K562 (cell line): ENCODE results near the gene SYCN. TPM values are rescaled to one million over a fixed set of nuclear protein-coding genes. Genes with fewer than 3 reads are reported as not detected.

Experiments used
- ATAC-seq: fragments of 200-7000 bp; cut with Tn5 transposase; 3 replicates; pipeline ENCODE4 v1.9.1; 2020; ENCODE audit warnings: moderate library complexity
- BruUV-seq: library from RNA; stranded (reverse); fragments of 400-500 nt; replicated peaks from 2 replicates; lab custom pipeline; 2021; lab: Mats Ljungman, UMichigan
- CTCF ChIA-PET: fragments of 300-600 bp; formaldehyde crosslinking; extraction: SDS; loops from one replicate; lab custom pipeline; 2021; ENCODE audit warnings: low intra/inter-chr PET ratio; lab: Yijun Ruan, JAX
- POLR2A ChIA-PET: fragments of 300-600, 350-650 bp; sonication (Branson Sonifier 250); formaldehyde crosslinking; extraction: SDS; loops from one replicate; lab custom pipeline; 2021; ENCODE audit warnings: antibody characterized with exemption, inconsistent platforms; lab: Yijun Ruan, JAX
- DNase-seq, 4 experiments: peaks; one replicate each; pipeline versions ENCODE4 v3.0.0 to v3.0.0-alpha.2; 2011 to 2018; ENCODE audit warnings: low spot score in 3 of 4, mixed read lengths in 3 of 4; ENCODE audit errors: extremely low read depth in 1 of 4
- FAIRE-seq: peaks from 2 replicates; lab custom pipeline; 2011; peaks lifted over from hg19 to GRCh38; lab: Jason Lieb, UNC
- H2AFZ ChIP-seq: 2 replicates; pipeline ENCODE4 v1.6.0; 2011; ENCODE audit warnings: low read depth, low read length, control low read depth, inconsistent platforms
- H3K27ac ChIP-seq: fragments of 200-600 bp; 3 replicates; pipeline ENCODE4 v1.8.0; 2011; ENCODE audit warnings: low read depth, mild to moderate bottlenecking, control low read depth, inconsistent platforms, low read length, moderate library complexity, mixed read lengths; ENCODE audit errors: extremely low read depth
- H3K27me3 ChIP-seq, 2 experiments: fragments of 300-600 bp in 1 of 2; 2 replicates in 1 of 2; 3 replicates in 1 of 2; pipeline versions ENCODE4 v1.6.0 to v1.8.0; 2011; ENCODE audit warnings: inconsistent platforms in 2 of 2, low read length in 2 of 2, mild to moderate bottlenecking in 1 of 2, mixed read lengths in 1 of 2, moderate library complexity in 1 of 2; ENCODE audit not compliant: control insufficient read depth in 2 of 2, insufficient read depth in 2 of 2
- H3K36me3 ChIP-seq: fragments of 300-600 bp; 3 replicates; pipeline ENCODE4 v1.8.0; 2011; ENCODE audit warnings: mild to moderate bottlenecking, low read length, inconsistent platforms; ENCODE audit not compliant: control insufficient read depth, insufficient read depth
- H3K4me1 ChIP-seq, 2 experiments: fragments of 200-600 bp in 1 of 2; replicated peaks in 1 of 2; 2 replicates in 1 of 2; 3 replicates in 1 of 2; pipeline versions ENCODE4 v1.5.1 to v1.8.0; 2011; ENCODE audit warnings: inconsistent platforms in 2 of 2, low read length in 2 of 2, mild to moderate bottlenecking in 1 of 2, mixed read lengths in 1 of 2, moderate library complexity in 1 of 2; ENCODE audit not compliant: control insufficient read depth in 2 of 2, insufficient read depth in 2 of 2
- H3K4me2 ChIP-seq: 2 replicates; pipeline ENCODE4 v1.6.1; 2011; ENCODE audit warnings: low read length, control low read depth, inconsistent platforms, mixed read lengths; ENCODE audit not compliant: insufficient read depth
- H3K4me3 ChIP-seq: fragments of 200-600 bp; sonication (generic), shearing (Covaris generic); 2 replicates; pipeline ENCODE4 v1.5.1; 2016; ENCODE audit warnings: control low read depth, inconsistent platforms
- H3K79me2 ChIP-seq: fragments of 200-600 bp; 3 replicates; pipeline ENCODE4 v1.8.0; 2011; ENCODE audit warnings: low read length, inconsistent platforms; ENCODE audit not compliant: control insufficient read depth, insufficient read depth
- H3K9ac ChIP-seq, 2 experiments: 2 replicates each; pipeline versions ENCODE4 v1.6.0 to v1.6.1; 2011; ENCODE audit warnings: low read depth in 2 of 2, low read length in 2 of 2, control low read depth in 1 of 2, inconsistent platforms in 1 of 2, mild to moderate bottlenecking in 1 of 2, mixed read lengths in 1 of 2; ENCODE audit not compliant: insufficient read depth in 1 of 2
- H3K9me1 ChIP-seq: one replicate; pipeline ENCODE4 v1.6.0; 2011; ENCODE audit warnings: inconsistent platforms, mild to moderate bottlenecking, low read length, moderate library complexity; ENCODE audit not compliant: control insufficient read depth, insufficient read depth
- H3K9me3 ChIP-seq: replicated peaks from 2 replicates; pipeline ENCODE4 v1.5.1; 2011; ENCODE audit warnings: low read depth, low read length, inconsistent platforms; ENCODE audit not compliant: control insufficient read depth, insufficient read depth
- H4K20me1 ChIP-seq: replicated peaks from 2 replicates; pipeline ENCODE4 v1.6.1; 2011; ENCODE audit warnings: low read length, inconsistent platforms, mixed read lengths; ENCODE audit not compliant: control insufficient read depth, insufficient read depth
- ATF7 ChIP-seq: fragments of 450-650 bp; IDR thresholded peaks from 2 replicates; pipeline ENCODE4 v1.7.1; 2014; ENCODE audit warnings: mild to moderate bottlenecking, moderate library complexity
- C11orf30 ChIP-seq: fragments of 450-650 bp; IDR thresholded peaks from 2 replicates; pipeline ENCODE4 v1.6.1; 2016; ENCODE audit warnings: low read depth, mild to moderate bottlenecking
- CBFA2T3 ChIP-seq: fragments of 450-650 bp; IDR thresholded peaks from 2 replicates; pipeline ENCODE4 v1.6.1; 2017
- CBX2 ChIP-seq: fragments of 200-600 bp; sonication (generic); IDR thresholded peaks from one replicate; pipeline ENCODE4 v1.6.1; 2012; ENCODE audit warnings: mild to moderate bottlenecking, low read length, inconsistent platforms; ENCODE audit not compliant: insufficient read depth, poor library complexity, severe bottlenecking
- CCAR2 ChIP-seq: fragments of 200-400 bp; formaldehyde crosslinking; IDR thresholded peaks from 2 replicates; pipeline ENCODE4 v1.6.1; 2017; ENCODE audit warnings: mild to moderate bottlenecking, low read depth, low read length
- CREM ChIP-seq: IDR thresholded peaks from 2 replicates; pipeline ENCODE4 v1.6.1; 2014; ENCODE audit warnings: antibody characterized with exemption, low read depth
- MAFG ChIP-seq: fragments of 450-650 bp; conservative IDR thresholded peaks from 2 replicates; pipeline ENCODE4 v1.6.1; 2016; ENCODE audit warnings: missing genetic modification characterization, missing compliant biosample characterization
- POLR2AphosphoS5 ChIP-seq: IDR thresholded peaks from 2 replicates; pipeline ENCODE4 v1.6.1; 2011; ENCODE audit warnings: mild to moderate bottlenecking, low read depth, low read length, moderate library complexity; ENCODE audit not compliant: control insufficient read depth, insufficient read depth
- SIX5 ChIP-seq, 2 experiments: IDR thresholded peaks; 2 replicates each; pipeline ENCODE4 v1.6.1; 2011; ENCODE audit warnings: low read length in 2 of 2, borderline replicate concordance in 1 of 2, low read depth in 1 of 2, mild to moderate bottlenecking in 1 of 2, moderate library complexity in 1 of 2; ENCODE audit not compliant: insufficient read depth in 1 of 2
- SNRNP70 ChIP-seq: fragments of 200-400 bp; formaldehyde crosslinking; optimal IDR thresholded peaks from 2 replicates; pipeline ENCODE3; 2017; ENCODE audit warnings: low read depth, low read length
- TEAD4 ChIP-seq, 2 experiments: sonication (generic) in 1 of 2; formaldehyde crosslinking in 1 of 2; IDR thresholded peaks; 2 replicates each; pipeline versions ENCODE4 v1.6.1 to v1.8.0; 2012 to 2022; ENCODE audit warnings: borderline replicate concordance in 1 of 2, inconsistent platforms in 1 of 2, low read length in 1 of 2, mild to moderate bottlenecking in 1 of 2, missing genetic modification reagents in 1 of 2
- THRAP3 ChIP-seq: fragments of 450-650 bp; IDR thresholded peaks from 2 replicates; pipeline ENCODE4 v1.6.1; 2016; ENCODE audit warnings: mild to moderate bottlenecking, inconsistent platforms, borderline replicate concordance
- ZNF316 ChIP-seq: fragments of 450-650 bp; IDR thresholded peaks from 2 replicates; pipeline ENCODE4 v1.6.1; 2016
- ZNF551 ChIP-seq: fragments of 250-450 bp; sonication (Bioruptor Pico); IDR thresholded peaks from 2 replicates; pipeline ENCODE4 v1.5.0; 2021; ENCODE audit warnings: mild to moderate bottlenecking, moderate library complexity
- ZNF561 ChIP-seq: fragments of 450-650 bp; formaldehyde crosslinking; conservative IDR thresholded peaks from 2 replicates; pipeline ENCODE4 v1.4.0; 2020; ENCODE audit warnings: mild to moderate bottlenecking, moderate library complexity
- ZSCAN29 ChIP-seq: fragments of 450-650 bp; IDR thresholded peaks from 2 replicates; pipeline ENCODE4 v1.6.1; 2017
- WGBS: fragments of 100-300 bp; shearing (Covaris generic); methylation state at CpG from one replicate; pipeline ENCODE4 v1.1.6; 2016; ENCODE audit warnings: low coverage, mixed read lengths; ENCODE audit not compliant: insufficient coverage; ENCODE audit errors: missing lambda C conversion rate; 5-methylcytosine and 5-hydroxymethylcytosine counted together
- in situ Hi-C: fragments of 300-500 bp; cut with MboI; formaldehyde crosslinking; loops from 4 replicates; pipeline ENCODE4 v1.15.0; 2018; ENCODE audit warnings: inconsistent platforms, mixed read lengths
- intact Hi-C: fragments of 100-400 bp; cut with micrococcal nuclease; formaldehyde crosslinking; loops from 2 replicates; pipeline ENCODE4 v1.14.2; 2022
- polyA plus RNA-seq, 8 experiments: library from polyadenylated mRNA; depleted of rRNA in 4 of 8; stranded (reverse) in 5 of 8; unstranded in 3 of 8; fragments of >200 nt; fragmentation: Nextera tagmentation in 2 of 8; fragmentation: Illumina TruSeq in 1 of 8; extraction: Ambion mirVana in 2 of 8; extraction: Trizol in 1 of 8; gene quantifications; 2 replicates each; pipeline versions ENCODE4 v1.2.1 to v1.2.3, GENCODE V29; 2011 to 2014; ENCODE audit warnings: inconsistent platforms in 1 of 8, missing spikeins in 1 of 8
- total RNA-seq, 7 experiments: library from RNA; depleted of rRNA in 6 of 7; stranded (reverse); fragments of >200 nt in 6 of 7; fragmentation: Illumina TruSeq in 2 of 7; extraction: Trizol in 2 of 7; gene quantifications; 2 replicates each; pipeline versions ENCODE4 v1.2.1 to v1.2.3, GENCODE V29; 2011 to 2021; ENCODE audit warnings: low replicate concordance in 1 of 7
- TF ChIP-seq, protein P1 (sequence below): sonication (generic); formaldehyde crosslinking; IDR thresholded peaks from 2 replicates; pipeline ENCODE4 v1.8.0; 2022; ENCODE audit warnings: mild to moderate bottlenecking, missing genetic modification reagents
- TF ChIP-seq, protein P2 (sequence below): fragments of 250-450 bp; sonication (Bioruptor Pico); IDR thresholded peaks from 2 replicates; pipeline ENCODE4 v1.9.0; 2021; ENCODE audit warnings: mild to moderate bottlenecking, inconsistent platforms
- TF ChIP-seq, protein P3 (sequence below): fragments of 250-450 bp; sonication (Bioruptor Pico); IDR thresholded peaks from 2 replicates; pipeline ENCODE4 v1.8.0; 2021; ENCODE audit warnings: moderate library complexity, mild to moderate bottlenecking, inconsistent platforms

SYCN gene
- total and polyA plus RNA-seq, 9 of the 15 experiments (the other 6 are each of a cell fraction or from before 2014, with no cell fraction given): not detected

DNA sequence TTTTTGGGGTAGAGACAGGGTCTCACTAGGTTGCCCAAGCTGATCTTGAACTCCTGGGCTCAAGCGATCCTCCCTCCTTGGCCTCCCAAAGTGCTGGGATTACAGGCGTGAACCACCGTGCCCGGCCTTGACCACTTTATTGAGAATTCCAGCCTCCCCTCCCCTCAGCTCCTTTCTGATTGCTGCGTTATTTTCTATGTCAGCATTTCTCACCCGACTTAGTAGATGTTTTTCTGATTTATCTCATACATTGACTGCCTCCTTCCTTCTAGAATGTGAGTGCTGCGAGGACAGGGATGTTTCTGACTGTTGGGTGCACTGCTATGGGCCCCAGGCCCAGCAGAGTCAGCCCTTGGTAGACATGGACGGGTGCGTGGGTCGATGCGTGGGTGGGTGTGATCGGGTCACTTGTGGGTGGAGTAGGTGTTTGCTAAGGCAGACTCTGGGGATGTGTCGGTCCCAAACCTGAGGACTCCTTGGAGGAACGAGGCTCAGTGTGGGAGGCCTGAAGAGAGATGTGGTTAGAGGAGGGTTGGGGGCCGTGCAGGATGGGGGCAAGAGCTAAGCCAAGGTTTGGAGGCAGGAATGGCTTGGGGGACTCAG lies 41.5 kb downstream of the SYCN start:
- CTCF ChIA-PET: no interaction called here
- H3K4me1 ChIP-seq: peaks cover 16 to 51% of the 10 kb centered on the region in 2 experiments; a peak in 4 of 5 replicates
- TF ChIP-seq, protein P1, sequence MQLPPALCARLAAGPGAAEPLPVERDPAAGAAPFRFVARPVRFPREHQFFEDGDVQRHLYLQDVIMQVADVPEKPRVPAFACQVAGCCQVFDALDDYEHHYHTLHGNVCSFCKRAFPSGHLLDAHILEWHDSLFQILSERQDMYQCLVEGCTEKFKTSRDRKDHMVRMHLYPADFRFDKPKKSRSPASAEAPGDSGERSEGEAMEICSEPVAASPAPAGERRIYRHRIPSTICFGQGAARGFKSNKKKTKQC (CRISPR knock-in tag): no peak
- no peak for TF ChIP-seq THRAP3
- TF ChIP-seq TEAD4 (IDR thresholded peaks at IDR 0.05; ENCODE audit: low read length): peak; percentile 50
- TF ChIP-seq TEAD4 (CRISPR knock-in tag; IDR thresholded peaks at IDR 0.05; ENCODE audit: borderline replicate concordance): no peak
- no peak for TF ChIP-seq ZNF551 (CRISPR knock-in tag)
- TF ChIP-seq CBX2: no peak
- TF ChIP-seq, protein P2, sequence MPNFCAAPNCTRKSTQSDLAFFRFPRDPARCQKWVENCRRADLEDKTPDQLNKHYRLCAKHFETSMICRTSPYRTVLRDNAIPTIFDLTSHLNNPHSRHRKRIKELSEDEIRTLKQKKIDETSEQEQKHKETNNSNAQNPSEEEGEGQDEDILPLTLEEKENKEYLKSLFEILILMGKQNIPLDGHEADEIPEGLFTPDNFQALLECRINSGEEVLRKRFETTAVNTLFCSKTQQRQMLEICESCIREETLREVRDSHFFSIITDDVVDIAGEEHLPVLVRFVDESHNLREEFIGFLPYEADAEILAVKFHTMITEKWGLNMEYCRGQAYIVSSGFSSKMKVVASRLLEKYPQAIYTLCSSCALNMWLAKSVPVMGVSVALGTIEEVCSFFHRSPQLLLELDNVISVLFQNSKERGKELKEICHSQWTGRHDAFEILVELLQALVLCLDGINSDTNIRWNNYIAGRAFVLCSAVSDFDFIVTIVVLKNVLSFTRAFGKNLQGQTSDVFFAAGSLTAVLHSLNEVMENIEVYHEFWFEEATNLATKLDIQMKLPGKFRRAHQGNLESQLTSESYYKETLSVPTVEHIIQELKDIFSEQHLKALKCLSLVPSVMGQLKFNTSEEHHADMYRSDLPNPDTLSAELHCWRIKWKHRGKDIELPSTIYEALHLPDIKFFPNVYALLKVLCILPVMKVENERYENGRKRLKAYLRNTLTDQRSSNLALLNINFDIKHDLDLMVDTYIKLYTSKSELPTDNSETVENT: no peak
- peak; percentile 77 for TF ChIP-seq MAFG
- TF ChIP-seq CREM: no peak
- no peak for TF ChIP-seq SIX5 (IDR thresholded peaks at IDR 0.05; ENCODE audit: borderline replicate concordance in 1 of 2, insufficient read depth in 1 of 2, low read depth in 1 of 2, low read length in 2 of 2)
- TF ChIP-seq CBFA2T3: no peak
- TF ChIP-seq ZNF561 (CRISPR knock-in tag): no peak
- TF ChIP-seq ATF7: no peak
- peak; percentile 84 for TF ChIP-seq C11orf30
- TF ChIP-seq POLR2AphosphoS5: no peak
- TF ChIP-seq CCAR2: no peak
- no peak for TF ChIP-seq ZSCAN29
- TF ChIP-seq SNRNP70: no peak
- TF ChIP-seq, protein P3, sequence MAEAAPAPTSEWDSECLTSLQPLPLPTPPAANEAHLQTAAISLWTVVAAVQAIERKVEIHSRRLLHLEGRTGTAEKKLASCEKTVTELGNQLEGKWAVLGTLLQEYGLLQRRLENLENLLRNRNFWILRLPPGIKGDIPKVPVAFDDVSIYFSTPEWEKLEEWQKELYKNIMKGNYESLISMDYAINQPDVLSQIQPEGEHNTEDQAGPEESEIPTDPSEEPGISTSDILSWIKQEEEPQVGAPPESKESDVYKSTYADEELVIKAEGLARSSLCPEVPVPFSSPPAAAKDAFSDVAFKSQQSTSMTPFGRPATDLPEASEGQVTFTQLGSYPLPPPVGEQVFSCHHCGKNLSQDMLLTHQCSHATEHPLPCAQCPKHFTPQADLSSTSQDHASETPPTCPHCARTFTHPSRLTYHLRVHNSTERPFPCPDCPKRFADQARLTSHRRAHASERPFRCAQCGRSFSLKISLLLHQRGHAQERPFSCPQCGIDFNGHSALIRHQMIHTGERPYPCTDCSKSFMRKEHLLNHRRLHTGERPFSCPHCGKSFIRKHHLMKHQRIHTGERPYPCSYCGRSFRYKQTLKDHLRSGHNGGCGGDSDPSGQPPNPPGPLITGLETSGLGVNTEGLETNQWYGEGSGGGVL (CRISPR knock-in tag): no peak
- TF ChIP-seq ZNF316: peak; percentile 93

More for the DNA sequence above, 41.5 kb downstream of the SYCN start:
- POLR2A ChIA-PET: interaction anchor here (1.1 kb wide), 1 partner anchor 220 kb away, joined by 3 read pairs; no protein-coding TSS in a partner anchor
- in situ Hi-C loops (no loop called here), intact Hi-C loops (no loop called here)
- Histone ChIP-seq H3K4me3 (no peak overlapping the region), H2AFZ (no peak overlapping the region), H3K27me3 (no peaks in the 10 kb centered on the region), H3K79me2 (peaks cover 43% of the 10 kb centered on the region), H3K9me1 (peaks cover 15% of the 10 kb centered on the region), H3K27ac (no peak overlapping the region), H4K20me1 (peaks cover 37% of the 10 kb centered on the region), H3K36me3 (peaks cover 5% of the 10 kb centered on the region; the same call in 1 of the 3 replicates), H3K4me2 (no peak overlapping the region), H3K9me3 (no peaks in the 10 kb centered on the region), H3K9ac (peak overlapping the region in 1 of 2 experiments; percentile 86; a peak in 2 of 4 replicates)
- 44% methylated on average over 15 of the region's 15 CpGs for WGBS
- no TSS peak for BruUV-seq
- FAIRE-seq: no peak
- DNase-seq: peak in 2 of 4 experiments; percentile 48
- no peak for ATAC-seq
